ENCODE data around the gene ACOT8.

- TF ChIP-seq CTCF (IDR thresholded peaks at IDR 0.05; ENCODE audit: low read depth, low read length) (no peak), EZH2phosphoT487 (IDR thresholded peaks at IDR 0.05; ENCODE audit: low read depth) (no peak)
These were observed 33.1 kb upstream of the ACOT8 start for GRCh38 chr20:45890077-45890984.
